Spleen (tissue), 11 donors: ENCODE results near the gene ATOX1. TPM values are rescaled to one million over a fixed set of nuclear protein-coding genes. Genes with fewer than 3 reads are reported as not detected.

Experiments
- DNase-seq: peaks from one replicate; pipeline ENCODE4 v3.0.0-alpha.2; 2020
- H3K27ac ChIP-seq, 8 donors: fragments of 200-600 bp; sonication (generic) in 7 of 8; 1 replicate in 4 of 8; 2 replicates in 4 of 8; pipeline versions ENCODE4 v1.5.0 to v1.8.0; 2016 to 2021; ENCODE audit warnings: inconsistent platforms in 4 of 8, mild to moderate bottlenecking in 4 of 8, moderate library complexity in 1 of 8
- H3K27me3 ChIP-seq, 7 donors: fragments of 200-600 bp; sonication (generic) in 6 of 7; replicated peaks in 1 of 7; 1 replicate in 4 of 7; 2 replicates in 3 of 7; pipeline versions ENCODE4 v1.5.0 to v1.8.0; 2016 to 2021; ENCODE audit warnings: inconsistent platforms in 3 of 7, mild to moderate bottlenecking in 1 of 7
- H3K36me3 ChIP-seq, 6 donors: fragments of 200-600 bp; sonication (generic) in 5 of 6; 1 replicate in 4 of 6; 2 replicates in 2 of 6; pipeline versions ENCODE4 v1.5.0 to v1.8.0; 2016 to 2021; ENCODE audit warnings: inconsistent platforms in 2 of 6
- H3K4me1 ChIP-seq, 6 donors: fragments of 200-600 bp; sonication (generic) in 5 of 6; 1 replicate in 3 of 6; 2 replicates in 3 of 6; pipeline versions ENCODE4 v1.5.0 to v1.8.0; 2016 to 2021; ENCODE audit warnings: inconsistent platforms in 3 of 6
- H3K4me3 ChIP-seq, 8 donors: fragments of 200-600 bp; sonication (generic) in 7 of 8; 1 replicate in 4 of 8; 2 replicates in 4 of 8; pipeline versions ENCODE4 v1.5.0 to v1.8.0; 2016 to 2021; ENCODE audit warnings: inconsistent platforms in 4 of 8, mild to moderate bottlenecking in 4 of 8, moderate library complexity in 2 of 8
- H3K9me3 ChIP-seq, 8 donors: fragments of 200-600 bp; sonication (generic) in 7 of 8; 1 replicate in 4 of 8; 2 replicates in 4 of 8; pipeline versions ENCODE4 v1.5.0 to v1.8.0; 2016 to 2021; ENCODE audit warnings: inconsistent platforms in 4 of 8
- POLR2A ChIP-seq, 3 donors: fragments of 450-650 bp; IDR thresholded peaks; one replicate each; pipeline ENCODE4 v1.5.1; 2017; ENCODE audit warnings: antibody characterized with exemption in 3 of 3, mild to moderate bottlenecking in 1 of 3
- POLR2AphosphoS5 ChIP-seq, 3 donors: sonication (generic); formaldehyde crosslinking; IDR thresholded peaks; one replicate each; pipeline ENCODE4 v1.5.1; 2017; ENCODE audit warnings: antibody characterized with exemption in 3 of 3
- WGBS, 5 donors: extraction: QIAGEN DNeasy Blood & Tissue Kit in 3 of 5; methylation state at CpG; one replicate each; pipeline versions ENCODE4 v1.1.5 to v1.1.7; 2013 to 2018; 5-methylcytosine and 5-hydroxymethylcytosine counted together
- intact Hi-C: fragments of 100-400 bp; cut with DNase I; formaldehyde crosslinking; loops from one replicate; pipeline ENCODE4 v1.15.0; 2023; ENCODE audit warnings: low total_unique reads
- polyA plus RNA-seq, 3 donors: library from polyadenylated mRNA; stranded (reverse); fragments of 200-250 nt; gene quantifications; one replicate each; pipeline ENCODE4 v1.2.1, GENCODE V29; 2013
- total RNA-seq, 7 donors: library from RNA; depleted of rRNA in 3 of 7; stranded (reverse); fragments of >200 nt in 3 of 7; fragmentation: NEBNext Ultra II Directional in 4 of 7; extraction: Animal tissue kit (Norgen Biotek cat#: 25700) in 4 of 7; gene quantifications; one replicate each; pipeline versions ENCODE4 v1.1.0 to v1.2.1, GENCODE V29; 2016 to 2021
- TF ChIP-seq, protein P1 (sequence below), 11 experiments: fragments of 200-600 bp in 7 of 11; fragments of 450-650 bp in 4 of 11; sonication (generic) in 4 of 11; IDR thresholded peaks in 8 of 11; conservative IDR thresholded peaks in 3 of 11; 1 replicate in 7 of 11; 2 replicates in 4 of 11; pipeline versions ENCODE4 v1.4.0 to v1.8.0; 2016 to 2021; ENCODE audit warnings: antibody characterized with exemption in 11 of 11, inconsistent platforms in 4 of 11, mild to moderate bottlenecking in 1 of 11
- donor health status: healthy with polysubstance abuse.
- donor health status: DM: no; HTN: no; CAD: no; lungs with moderate emphysema.
- donor health status: DM: no; HTN: no; CAD: no.
- donor health status: Bipolar disorder and iron deficiency.
- donor health status: healthy.
- donor health status: DM: no; HTN: no; CAD: no.
- donor health status: DM: yes; HTN: yes; CAD: no.

Gene ATOX1
- total and polyA plus RNA-seq, 10 donors = 63.7 to 263 (median 95.5) TPM

GRCh38 chr5:151720215-151720614 lies 38.2 kb downstream of the ATOX1 start:
- peaks cover 0 to 49% (median 36%) of the 10 kb centered on the region in 6 donors for H3K4me1 ChIP-seq
- DNase-seq = no peak
- TF ChIP-seq POLR2A (IDR thresholded peaks at IDR 0.05) (no peak), POLR2AphosphoS5 (IDR thresholded peaks at IDR 0.05) (no peak)
- TF ChIP-seq, protein P1, sequence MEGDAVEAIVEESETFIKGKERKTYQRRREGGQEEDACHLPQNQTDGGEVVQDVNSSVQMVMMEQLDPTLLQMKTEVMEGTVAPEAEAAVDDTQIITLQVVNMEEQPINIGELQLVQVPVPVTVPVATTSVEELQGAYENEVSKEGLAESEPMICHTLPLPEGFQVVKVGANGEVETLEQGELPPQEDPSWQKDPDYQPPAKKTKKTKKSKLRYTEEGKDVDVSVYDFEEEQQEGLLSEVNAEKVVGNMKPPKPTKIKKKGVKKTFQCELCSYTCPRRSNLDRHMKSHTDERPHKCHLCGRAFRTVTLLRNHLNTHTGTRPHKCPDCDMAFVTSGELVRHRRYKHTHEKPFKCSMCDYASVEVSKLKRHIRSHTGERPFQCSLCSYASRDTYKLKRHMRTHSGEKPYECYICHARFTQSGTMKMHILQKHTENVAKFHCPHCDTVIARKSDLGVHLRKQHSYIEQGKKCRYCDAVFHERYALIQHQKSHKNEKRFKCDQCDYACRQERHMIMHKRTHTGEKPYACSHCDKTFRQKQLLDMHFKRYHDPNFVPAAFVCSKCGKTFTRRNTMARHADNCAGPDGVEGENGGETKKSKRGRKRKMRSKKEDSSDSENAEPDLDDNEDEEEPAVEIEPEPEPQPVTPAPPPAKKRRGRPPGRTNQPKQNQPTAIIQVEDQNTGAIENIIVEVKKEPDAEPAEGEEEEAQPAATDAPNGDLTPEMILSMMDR (IDR thresholded peaks at IDR 0.05 in 8 of 11, conservative IDR thresholded peaks at IDR 0.05 in 3 of 11) = no peak
- intact Hi-C loops = no loop called here
- peak overlapping the region in 4 of 8 donors; percentile 1 to 39 (median 22) for H3K27ac ChIP-seq
- H3K36me3 ChIP-seq = no peaks in the 10 kb centered on the region
- WGBS, 5 donors = 60 to 77% (median 70%) methylated on average over 2 of the region's 2 CpGs
- H3K27me3 ChIP-seq = no peaks in the 10 kb centered on the region
- H3K9me3 ChIP-seq = no peaks in the 10 kb centered on the region
- no peak overlapping the region for H3K4me3 ChIP-seq

DNA sequence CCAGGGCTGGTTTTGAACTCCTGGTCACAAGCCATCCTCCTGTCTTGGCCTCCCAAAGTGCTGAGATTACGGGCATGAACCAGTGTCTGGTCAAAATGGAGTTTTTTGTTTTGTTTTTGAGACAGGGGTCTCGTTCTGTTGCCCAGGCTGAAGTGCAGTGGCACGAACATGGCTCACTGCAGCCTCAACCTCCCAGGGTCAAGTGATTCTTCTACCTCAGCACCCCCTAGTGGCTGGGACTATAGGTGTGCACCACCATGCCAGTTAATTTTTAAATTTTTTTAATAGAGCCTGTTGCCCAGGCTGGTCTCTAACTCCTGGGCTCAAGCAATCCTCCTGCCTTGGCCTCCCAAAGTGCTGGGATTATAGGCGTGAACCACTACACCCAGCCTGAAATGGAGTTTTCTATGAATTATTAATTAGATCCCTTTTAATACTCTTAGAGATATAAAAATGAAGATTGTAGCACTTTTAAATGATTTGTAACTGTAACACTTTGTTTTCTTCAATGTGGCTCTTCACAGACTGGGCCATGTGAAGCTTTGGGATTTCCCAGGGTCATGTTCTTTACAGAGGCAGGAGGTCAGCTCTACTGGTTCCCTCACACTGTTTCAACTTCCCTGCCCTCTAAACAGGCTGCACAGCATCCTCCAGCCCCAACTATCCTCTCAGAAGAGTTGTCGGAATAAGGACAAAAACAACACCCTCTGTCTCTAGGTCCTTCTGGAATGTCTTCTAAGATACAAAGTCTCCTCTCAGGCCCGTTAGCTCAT lies 39.0 kb downstream of the ATOX1 start:
- H3K27me3 ChIP-seq = no peaks in the 10 kb centered on the region
- H3K4me1 ChIP-seq = peaks cover 0 to 49% (median 36%) of the 10 kb centered on the region in 6 donors
- H3K27ac ChIP-seq = peak overlapping the region in 6 of 8 donors; percentile 1 to 39 (median 29)
- no peak overlapping the region for H3K4me3 ChIP-seq
- DNase-seq = no peak
- 71 to 85% (median 81%) methylated on average over 6 of the region's 6 CpGs for WGBS, 5 donors
- intact Hi-C loops = no loop called here
- H3K36me3 ChIP-seq = no peaks in the 10 kb centered on the region
- TF ChIP-seq POLR2A (IDR thresholded peaks at IDR 0.05) = no peak
- TF ChIP-seq, protein P1 (IDR thresholded peaks at IDR 0.05 in 8 of 11, conservative IDR thresholded peaks at IDR 0.05 in 3 of 11) = peak in 9 of 11 experiments; percentile 18 to 63 (median 54)
- no peaks in the 10 kb centered on the region for H3K9me3 ChIP-seq

- 69 to 89% (median 82%) methylated on average over 3 of the region's 3 CpGs for WGBS, 5 donors
- H3K4me3 ChIP-seq = no peak overlapping the region
- TF ChIP-seq POLR2AphosphoS5 (IDR thresholded peaks at IDR 0.05) = no peak
- TF ChIP-seq POLR2A (IDR thresholded peaks at IDR 0.05) = no peak
- TF ChIP-seq, protein P1 (IDR thresholded peaks at IDR 0.05 in 8 of 11, conservative IDR thresholded peaks at IDR 0.05 in 3 of 11) = no peak
- H3K36me3 ChIP-seq = no peaks in the 10 kb centered on the region
- H3K27me3 ChIP-seq = no peaks in the 10 kb centered on the region
- H3K27ac ChIP-seq = peak overlapping the region in 3 of 8 donors; percentile 26 to 33 (median 32)
- H3K9me3 ChIP-seq = no peaks in the 10 kb centered on the region
- intact Hi-C loops = no loop called here
- H3K4me1 ChIP-seq = peaks cover 0 to 49% (median 36%) of the 10 kb centered on the region in 6 donors
- DNase-seq = no peak
These were observed 39.8 kb downstream of the ATOX1 start for GRCh38 chr5:151718646-151719045.

- intact Hi-C loops = no loop called here
- 84 to 92% (median 87%) methylated on average over 2 of the region's 2 CpGs for WGBS, 5 donors
- Histone ChIP-seq H3K27ac (peak overlapping the region in 1 of 8 donors; percentile 11), H3K4me3 (no peak overlapping the region), H3K4me1 (peaks cover 0 to 49% (median 36%) of the 10 kb centered on the region in 6 donors), H3K9me3 (no peaks in the 10 kb centered on the region), H3K27me3 (no peaks in the 10 kb centered on the region), H3K36me3 (no peaks in the 10 kb centered on the region)
- TF ChIP-seq POLR2AphosphoS5 (IDR thresholded peaks at IDR 0.05) (no peak), POLR2A (IDR thresholded peaks at IDR 0.05) (no peak)
- DNase-seq = no peak
These were observed 40.3 kb downstream of the ATOX1 start for GRCh38 chr5:151718153-151718552.
